HG03280 (cell line): ENCODE measurements around the gene KIRREL3.
"Not testable (repeated sequence)": the region's sequence is repeated elsewhere in the genome, so short reads cannot be mapped to it uniquely, and the experiment has no call there.

Experiments used
- ATAC-seq: cut with Tn5 transposase; IDR thresholded peaks from one replicate; pipeline ENCODE4 v1.9.1; 2021; ENCODE audit warnings: mild to moderate bottlenecking, moderate library complexity; ENCODE audit not compliant: unreplicated experiment

Gene KIRREL3

DNA sequence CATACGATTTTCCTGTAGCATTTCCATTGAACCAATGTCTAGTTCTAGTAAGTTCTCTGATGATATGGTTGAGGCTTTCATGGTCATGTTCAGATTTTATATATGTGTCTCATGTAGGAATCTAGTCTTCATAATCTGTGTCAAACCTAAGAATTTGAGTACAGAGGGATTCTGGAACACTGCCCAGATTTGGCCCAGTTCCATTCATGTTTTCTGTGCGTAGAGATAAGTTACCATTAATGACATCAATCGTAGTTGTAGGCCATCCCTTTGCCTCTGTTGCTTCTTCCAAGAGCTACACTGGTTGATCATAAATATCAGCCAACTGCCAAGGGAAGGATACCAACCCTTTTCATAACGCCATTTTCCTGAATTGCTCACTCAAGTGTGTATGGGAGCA, 621.8 kb downstream of the KIRREL3 start:
- ATAC-seq, result no peak

DNA sequence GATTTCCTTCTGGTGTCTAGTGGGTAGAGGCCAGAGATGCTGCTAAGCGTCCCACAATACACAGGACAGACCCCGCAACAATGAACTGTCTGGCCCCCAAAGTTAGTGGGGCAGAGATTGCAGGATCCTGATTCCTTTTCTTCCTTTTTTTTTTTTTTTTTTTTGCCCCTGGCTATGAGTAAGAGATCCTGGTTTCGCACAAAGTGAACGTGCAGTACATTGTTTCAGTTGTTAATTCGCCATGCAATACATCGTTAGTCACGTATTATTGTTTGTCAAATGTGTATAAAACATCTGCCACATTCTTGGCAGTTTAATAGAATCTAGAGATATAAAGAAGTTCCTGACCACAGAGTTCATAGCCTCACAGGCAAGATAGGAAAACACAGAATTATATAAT, 624.8 kb downstream of the KIRREL3 start:
- ATAC-seq, result no peak

DNA sequence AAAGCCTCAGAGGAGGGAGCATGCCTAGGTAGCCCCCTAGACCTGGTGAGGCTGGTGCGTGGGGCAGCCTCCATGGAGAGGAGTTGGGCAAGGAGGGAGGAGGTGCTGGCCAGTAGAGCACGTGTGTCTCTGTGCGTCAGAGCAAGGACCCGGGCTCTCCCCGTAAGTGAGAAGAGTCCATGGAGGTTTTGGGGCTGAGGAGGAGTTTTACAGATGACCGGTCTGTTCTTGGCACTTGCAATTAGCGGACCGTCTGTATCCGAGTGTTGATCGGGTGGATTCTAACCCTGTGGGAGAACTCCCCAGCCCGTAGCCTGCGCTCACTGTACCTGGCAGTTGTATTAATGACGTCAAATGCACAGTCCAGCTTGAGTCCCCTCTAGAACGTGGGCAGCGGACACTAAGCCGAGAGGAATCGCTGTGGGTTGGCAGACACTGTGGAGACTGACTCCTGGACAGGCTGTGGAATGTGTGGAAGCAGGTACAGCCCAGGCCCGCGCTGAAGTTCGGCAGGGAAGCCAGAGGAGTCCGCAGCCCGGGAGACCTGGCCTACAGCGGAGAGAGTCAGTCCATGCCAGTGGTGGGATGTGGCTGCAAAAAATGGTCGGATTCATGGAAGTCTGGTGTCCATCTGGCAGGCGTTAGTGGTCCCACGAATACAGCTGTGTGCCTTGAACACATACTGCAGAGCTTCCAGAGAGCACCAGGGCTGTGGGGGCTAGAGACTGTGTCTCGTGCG, 625.8 kb downstream of the KIRREL3 start:
- ATAC-seq, result not testable (repeated sequence)

DNA sequence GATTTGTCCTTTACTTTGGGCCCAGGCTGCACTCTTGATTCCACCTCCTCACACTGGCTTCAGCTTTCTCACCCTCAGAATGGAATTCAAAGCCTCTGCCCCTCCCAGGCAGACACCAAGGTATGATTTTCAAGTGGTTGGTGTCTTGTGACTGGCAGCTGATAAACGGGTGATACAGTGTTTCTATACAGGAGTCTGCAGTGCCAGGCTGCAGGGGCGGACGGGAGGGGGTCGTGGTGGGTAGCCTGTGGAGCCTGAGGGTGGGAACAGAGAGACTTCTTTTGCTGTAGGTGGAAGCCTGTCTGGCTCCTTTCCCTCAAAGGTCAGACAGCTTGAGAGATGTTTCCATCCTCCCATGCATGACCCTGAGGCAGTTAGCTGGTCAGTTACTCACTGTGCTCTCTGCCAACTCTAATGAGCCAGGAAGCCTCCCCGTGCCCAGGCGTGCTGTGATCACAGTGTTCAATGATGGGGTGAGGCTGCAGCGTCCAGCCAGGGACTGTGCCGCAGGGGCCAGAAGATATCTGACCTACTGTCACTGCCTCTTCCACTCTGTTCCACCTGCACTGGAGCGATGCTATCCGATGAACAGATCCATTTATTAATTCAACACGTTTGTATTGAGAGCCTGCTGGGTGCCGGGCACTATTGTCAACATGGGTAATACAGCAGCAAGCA, 627.0 kb downstream of the KIRREL3 start:
- not testable (repeated sequence) for ATAC-seq
